ENCODE results near the gene AAGAB. TPM values are rescaled to one million over a fixed set of nuclear protein-coding genes. Genes with fewer than 3 reads are reported as not detected.
"Not testable (repeated sequence)": the region's sequence is repeated elsewhere in the genome, so short reads cannot be mapped to it uniquely, and the experiment has no call there.

AAGAB gene
- total RNA-seq, 2 experiments from 2014 or later: 50.4 to 51.2 TPM

- H3K4me3 Mint-ChIP-seq, H3K27me3 Mint-ChIP-seq, H3K9me3 Mint-ChIP-seq, CTCF ChIA-PET, H3K27ac Mint-ChIP-seq, DNase-seq: not testable (repeated sequence)
- peaks cover 71% of the 10 kb centered on the region for H3K36me3 Mint-ChIP-seq (ENCODE audit: low read depth)
- peaks cover 42% of the 10 kb centered on the region for H3K4me1 Mint-ChIP-seq
- POLR2A ChIA-PET: interaction anchor here (1.1 kb wide), 1 partner anchor 173 kb away, joined by 3 read pairs; no protein-coding TSS in a partner anchor
These were observed 7.9 kb downstream of the AAGAB start for GRCh38 chr15:67246606-67247005.

GRCh38 chr15:67244971-67245478 lies 9.4 kb downstream of the AAGAB start:
- ChIA-PET POLR2A (interaction anchor here (2.4 kb wide), 1 partner anchor 9 kb away, joined by 13 read pairs; the partner anchor contains the start of genes AAGAB and IQCH), CTCF (no interaction called here)
- Mint-ChIP-seq H3K27ac (no peak overlapping the region), H3K4me1 (peaks cover 46% of the 10 kb centered on the region), H3K27me3 (no peaks in the 10 kb centered on the region), H3K9me3 (peaks cover 7% of the 10 kb centered on the region), H3K36me3 (ENCODE audit: low read depth) (peaks cover 62% of the 10 kb centered on the region), H3K4me3 (no peak overlapping the region)
- DNase-seq: no peak

GRCh38 chr15:67242708-67243111 lies 11.8 kb downstream of the AAGAB start:
- Mint-ChIP-seq H3K27ac (peak overlapping the region; percentile 78), H3K9me3 (peaks cover 7% of the 10 kb centered on the region), H3K36me3 (ENCODE audit: low read depth) (peaks cover 41% of the 10 kb centered on the region), H3K4me1 (peaks cover 51% of the 10 kb centered on the region), H3K27me3 (no peaks in the 10 kb centered on the region), H3K4me3 (peak overlapping the region; percentile 22)
- no peak for DNase-seq
- CTCF ChIA-PET: no interaction called here
- POLR2A ChIA-PET: interaction anchor here (1.0 to 2.4 kb wide), 2 partner anchors 11 to 15 kb away, joined by 3 to 13 read pairs; partner anchors contain the start of genes AAGAB and IQCH

GRCh38 chr15:67241132-67241855 lies 13.2 kb downstream of the AAGAB start:
- peak overlapping the region; percentile 68 for H3K4me3 Mint-ChIP-seq
- CTCF ChIA-PET: interaction anchor here (0.8 to 2.7 kb wide), 11 partner anchors 9 to 311 kb away, joined by 3 to 19 read pairs (median 4); partner anchors contain the start of genes AAGAB and IQCH
- peaks cover 48% of the 10 kb centered on the region for H3K4me1 Mint-ChIP-seq
- peak overlapping the region; percentile 92 for H3K27ac Mint-ChIP-seq
- no peaks in the 10 kb centered on the region for H3K27me3 Mint-ChIP-seq
- H3K9me3 Mint-ChIP-seq: peaks cover under 1% of the 10 kb centered on the region
- POLR2A ChIA-PET: interaction anchor here (0.8 to 3.3 kb wide), 13 partner anchors 10 to 173 kb away, joined by 3 to 26 read pairs (median 3); partner anchors contain the start of genes AAGAB and IQCH
- H3K36me3 Mint-ChIP-seq (ENCODE audit: low read depth): peaks cover 28% of the 10 kb centered on the region
- peak; percentile 50 for DNase-seq

- H3K36me3 Mint-ChIP-seq (ENCODE audit: low read depth): peaks cover 28% of the 10 kb centered on the region
- H3K4me1 Mint-ChIP-seq: peaks cover 46% of the 10 kb centered on the region
- DNase-seq: peak; percentile 45
- CTCF ChIA-PET: interaction anchor here (0.7 to 2.7 kb wide), 16 partner anchors 10 to 312 kb away, joined by 3 to 19 read pairs (median 4); partner anchors contain the start of genes AAGAB and IQCH
- peak overlapping the region; percentile 68 for H3K4me3 Mint-ChIP-seq
- no peaks in the 10 kb centered on the region for H3K27me3 Mint-ChIP-seq
- H3K27ac Mint-ChIP-seq: peak overlapping the region; percentile 92
- no peaks in the 10 kb centered on the region for H3K9me3 Mint-ChIP-seq
- POLR2A ChIA-PET: interaction anchor here (0.5 to 3.3 kb wide), 20 partner anchors 10 to 197 kb away, joined by 3 to 26 read pairs (median 3); partner anchors contain the start of genes AAGAB, IQCH and SMAD3
These were observed 14.0 kb downstream of the AAGAB start for GRCh38 chr15:67240235-67241131.

- peaks cover 72% of the 10 kb centered on the region for H3K36me3 Mint-ChIP-seq (ENCODE audit: low read depth)
These were observed 21.9 kb downstream of the AAGAB start for GRCh38 chr15:67232591-67232990.

GRCh38 chr15:67230504-67230903 lies 24.0 kb downstream of the AAGAB start:
- peaks cover 79% of the 10 kb centered on the region for H3K36me3 Mint-ChIP-seq (ENCODE audit: low read depth)
- POLR2A ChIA-PET: interaction anchor here (0.6 to 1.8 kb wide), 3 partner anchors 9 to 129 kb away, joined by 3 to 5 read pairs (median 3); partner anchors contain the start of gene AAGAB

More at GRCh38 chr15:67232591-67232990, 21.9 kb downstream of the AAGAB start:
- no peak for DNase-seq
- ChIA-PET POLR2A (no interaction called here), CTCF (no interaction called here)
- Mint-ChIP-seq H3K27me3 (no peaks in the 10 kb centered on the region), H3K9me3 (no peaks in the 10 kb centered on the region), H3K4me1 (peaks cover 12% of the 10 kb centered on the region), H3K27ac (no peak overlapping the region), H3K4me3 (no peak overlapping the region)

GRCh38 chr15:67228286-67228685 lies 26.2 kb downstream of the AAGAB start:
- DNase-seq: no peak
- peak overlapping the region; percentile 47 for H3K27ac Mint-ChIP-seq
- ChIA-PET POLR2A (interaction anchor here (1.2 kb wide), 1 partner anchor 108 kb away, joined by 3 read pairs; no protein-coding TSS in a partner anchor), CTCF (no interaction called here)
- no peaks in the 10 kb centered on the region for H3K27me3 Mint-ChIP-seq
- peaks cover 14% of the 10 kb centered on the region for H3K4me1 Mint-ChIP-seq
- peaks cover 66% of the 10 kb centered on the region for H3K36me3 Mint-ChIP-seq (ENCODE audit: low read depth)
- H3K9me3 Mint-ChIP-seq: no peaks in the 10 kb centered on the region
- H3K4me3 Mint-ChIP-seq: no peak overlapping the region

More at GRCh38 chr15:67230504-67230903, 24.0 kb downstream of the AAGAB start:
- Mint-ChIP-seq H3K27me3 (no peaks in the 10 kb centered on the region), H3K4me3 (no peak overlapping the region), H3K9me3 (no peaks in the 10 kb centered on the region), H3K27ac (no peak overlapping the region), H3K4me1 (peaks cover 14% of the 10 kb centered on the region)
- no peak for DNase-seq
- CTCF ChIA-PET: interaction anchor here (1.1 kb wide), 1 partner anchor 9 kb away, joined by 5 read pairs; no protein-coding TSS in a partner anchor

- CTCF ChIA-PET: interaction anchor here (0.6 kb wide), 1 partner anchor 77 kb away, joined by 3 read pairs; no protein-coding TSS in a partner anchor
- Mint-ChIP-seq H3K27ac (no peak overlapping the region), H3K36me3 (ENCODE audit: low read depth) (peaks cover 62% of the 10 kb centered on the region), H3K27me3 (no peaks in the 10 kb centered on the region), H3K4me3 (no peak overlapping the region), H3K4me1 (peaks cover 14% of the 10 kb centered on the region), H3K9me3 (no peaks in the 10 kb centered on the region)
- DNase-seq: no peak
- POLR2A ChIA-PET: interaction anchor here (0.8 to 1.2 kb wide), 2 partner anchors 12 to 108 kb away, joined by 3 read pairs; no protein-coding TSS in a partner anchor
These were observed 26.6 kb downstream of the AAGAB start for GRCh38 chr15:67227846-67228245.

GRCh38 chr15:67227431-67227830 lies 27.0 kb downstream of the AAGAB start:
- POLR2A ChIA-PET: interaction anchor here (0.8 to 1.2 kb wide), 2 partner anchors 13 to 107 kb away, joined by 3 read pairs; no protein-coding TSS in a partner anchor
- Mint-ChIP-seq H3K4me3 (no peak overlapping the region), H3K9me3 (no peaks in the 10 kb centered on the region), H3K27ac (no peak overlapping the region), H3K36me3 (ENCODE audit: low read depth) (peaks cover 57% of the 10 kb centered on the region), H3K27me3 (no peaks in the 10 kb centered on the region), H3K4me1 (peaks cover 14% of the 10 kb centered on the region)
- DNase-seq: no peak
- CTCF ChIA-PET: interaction anchor here (0.6 kb wide), 1 partner anchor 77 kb away, joined by 3 read pairs; no protein-coding TSS in a partner anchor

GRCh38 chr15:67225336-67225735 lies 29.1 kb downstream of the AAGAB start:
- Mint-ChIP-seq H3K27ac (no peak overlapping the region), H3K9me3 (no peaks in the 10 kb centered on the region), H3K36me3 (ENCODE audit: low read depth) (peaks cover 40% of the 10 kb centered on the region), H3K27me3 (no peaks in the 10 kb centered on the region), H3K4me3 (no peak overlapping the region), H3K4me1 (peaks cover 14% of the 10 kb centered on the region)
- POLR2A ChIA-PET: no interaction called here
- no peak for DNase-seq
- CTCF ChIA-PET: no interaction called here

GRCh38 chr15:67224889-67225288 lies 29.6 kb downstream of the AAGAB start:
- Mint-ChIP-seq H3K9me3 (no peaks in the 10 kb centered on the region), H3K36me3 (ENCODE audit: low read depth) (peaks cover 39% of the 10 kb centered on the region), H3K27me3 (no peaks in the 10 kb centered on the region), H3K4me3 (no peak overlapping the region), H3K27ac (no peak overlapping the region), H3K4me1 (peaks cover 14% of the 10 kb centered on the region)
- DNase-seq: no peak
- POLR2A ChIA-PET: no interaction called here
- CTCF ChIA-PET: no interaction called here
